GM19099 (cell line): ENCODE data around the gene ADAMTS5.

Experiments used
- POLR2A ChIP-seq: IDR thresholded peaks from 3 replicates; pipeline ENCODE4 v1.6.1; 2011; ENCODE audit warnings: low read depth; ENCODE audit not compliant: insufficient read length; ENCODE audit errors: extremely low read depth

The ADAMTS5 gene

DNA sequence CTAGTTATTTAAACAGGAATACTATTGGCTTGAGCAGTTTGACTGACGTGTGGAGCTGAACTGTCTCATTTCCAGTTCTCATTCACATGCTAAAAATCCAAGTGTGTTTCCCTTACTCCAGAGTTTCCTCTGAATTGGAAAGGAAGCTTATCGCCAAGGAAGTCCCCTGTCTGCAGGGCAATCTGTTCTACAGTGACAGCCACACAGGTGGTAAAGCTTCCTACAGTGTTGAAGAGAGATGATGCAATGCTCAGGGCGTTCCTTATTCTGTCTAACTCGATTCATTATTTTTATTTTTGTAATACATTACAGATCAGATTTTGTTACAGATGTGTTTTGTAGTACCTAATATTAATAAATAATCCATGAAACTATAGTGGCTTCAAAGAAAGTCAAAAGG, 41.3 kb downstream of the ADAMTS5 start:
- TF ChIP-seq POLR2A = no peak

DNA sequence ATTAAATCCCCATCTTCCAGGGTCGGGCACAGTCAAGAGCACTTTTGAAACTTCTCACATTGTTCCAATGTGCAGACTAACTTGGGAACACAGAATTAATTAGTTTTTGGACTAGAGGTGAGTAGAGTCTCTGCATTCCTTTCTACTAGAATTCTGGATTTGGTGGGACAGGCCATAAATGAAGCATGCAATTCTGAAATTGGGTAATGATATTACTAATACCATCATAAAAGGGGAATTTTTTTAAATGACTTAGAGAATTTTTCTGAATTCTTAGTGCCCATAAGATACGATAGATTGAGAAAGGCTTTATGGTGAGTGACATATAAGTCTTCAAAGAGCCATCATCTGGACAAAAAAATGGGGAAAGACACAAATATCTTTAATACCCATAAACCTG, 41.8 kb downstream of the ADAMTS5 start:
- no peak for TF ChIP-seq POLR2A

DNA sequence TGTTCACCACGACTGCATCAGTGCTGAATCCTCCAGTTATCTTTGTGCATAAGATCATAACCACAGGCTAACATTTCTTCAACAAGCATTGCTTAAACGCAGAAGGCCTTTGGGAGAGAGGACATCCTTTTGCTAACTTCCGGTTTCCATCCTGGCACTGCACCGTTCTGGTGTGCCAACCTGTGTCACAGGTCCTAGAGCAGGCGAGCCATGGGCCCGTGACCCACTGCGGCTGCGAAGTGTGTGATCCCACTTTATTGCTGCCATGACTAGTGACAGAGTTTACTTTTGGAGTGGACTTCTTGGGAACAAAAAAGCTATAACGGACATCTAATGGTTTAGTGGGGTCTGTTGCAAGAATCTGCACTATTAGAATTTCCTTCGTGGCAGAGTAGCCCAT, 42.9 kb downstream of the ADAMTS5 start:
- no peak for TF ChIP-seq POLR2A

DNA sequence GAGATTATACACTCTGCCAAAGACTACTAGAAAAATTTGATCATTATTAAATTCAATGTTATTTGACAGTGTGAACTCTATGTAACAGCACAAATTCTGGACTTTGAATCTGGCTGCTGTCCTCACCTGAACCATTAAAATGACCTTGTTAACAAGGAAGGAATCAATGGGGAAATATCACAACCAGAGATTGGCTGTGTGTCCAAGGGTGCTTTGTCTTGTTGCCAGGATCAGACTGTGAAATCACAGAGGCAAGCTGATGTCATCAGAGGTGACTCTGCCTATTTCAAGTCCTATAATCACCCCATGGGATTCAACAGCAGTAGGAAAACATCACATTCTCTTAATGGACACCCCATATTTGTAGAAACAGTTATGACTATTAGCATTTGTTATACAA, 46.8 kb downstream of the ADAMTS5 start:
- no peak for TF ChIP-seq POLR2A

DNA sequence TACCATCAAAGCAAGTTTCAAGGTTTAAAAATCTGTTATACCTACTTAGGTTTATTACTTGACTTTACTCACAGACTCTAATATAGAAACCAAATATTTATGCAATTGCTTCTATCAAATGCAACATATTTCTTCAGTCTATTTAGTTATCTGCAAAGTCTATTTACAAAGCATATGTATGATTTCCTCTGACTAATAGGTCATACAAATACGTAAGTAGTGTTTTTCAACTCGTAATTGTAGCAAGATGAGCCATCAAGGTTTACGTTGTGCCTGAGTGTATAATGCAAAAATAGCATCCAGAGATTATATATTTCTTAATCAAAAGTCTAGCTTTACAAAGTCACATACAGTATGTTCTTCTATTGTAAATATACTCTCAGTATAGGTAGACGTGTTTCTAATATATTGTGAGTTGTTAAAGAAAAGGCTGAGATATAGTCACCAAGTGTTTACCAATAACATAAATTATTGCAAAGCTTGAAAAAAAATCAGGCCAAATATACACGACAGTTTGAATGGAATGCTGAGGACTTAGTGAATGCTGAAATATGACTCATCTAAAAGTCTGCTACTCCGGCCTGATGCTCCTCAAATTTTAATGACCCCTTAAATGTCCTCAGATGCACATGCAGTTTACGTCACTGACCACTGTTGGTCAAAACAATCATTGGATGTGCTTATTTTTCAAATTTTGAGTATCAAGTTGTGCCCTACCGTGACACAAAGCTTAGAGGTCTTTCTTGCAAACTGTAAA, 48.4 kb downstream of the ADAMTS5 start:
- TF ChIP-seq POLR2A = no peak

DNA sequence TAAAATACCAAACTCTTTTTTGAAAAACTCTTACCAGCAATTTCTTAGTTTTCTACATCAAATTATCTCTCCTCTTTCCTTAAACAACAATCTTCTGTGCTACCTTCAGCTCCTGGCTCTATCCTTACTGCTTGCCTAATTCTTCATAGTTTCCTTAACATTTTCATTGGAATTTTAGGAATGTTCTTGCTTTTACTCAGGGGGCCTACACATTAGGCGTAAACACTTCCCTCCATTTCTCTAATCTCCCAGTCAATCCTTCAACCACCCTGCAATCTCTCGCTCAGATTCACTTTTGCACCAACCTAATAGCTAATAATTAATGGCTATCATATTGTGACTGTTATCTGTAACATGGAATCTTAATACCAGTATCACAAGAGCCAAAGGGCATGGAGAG, 50.1 kb downstream of the ADAMTS5 start:
- no peak for TF ChIP-seq POLR2A

GRCh38 chr21:26914557-26914956, 52.3 kb downstream of the ADAMTS5 start:
- TF ChIP-seq POLR2A = no peak

DNA sequence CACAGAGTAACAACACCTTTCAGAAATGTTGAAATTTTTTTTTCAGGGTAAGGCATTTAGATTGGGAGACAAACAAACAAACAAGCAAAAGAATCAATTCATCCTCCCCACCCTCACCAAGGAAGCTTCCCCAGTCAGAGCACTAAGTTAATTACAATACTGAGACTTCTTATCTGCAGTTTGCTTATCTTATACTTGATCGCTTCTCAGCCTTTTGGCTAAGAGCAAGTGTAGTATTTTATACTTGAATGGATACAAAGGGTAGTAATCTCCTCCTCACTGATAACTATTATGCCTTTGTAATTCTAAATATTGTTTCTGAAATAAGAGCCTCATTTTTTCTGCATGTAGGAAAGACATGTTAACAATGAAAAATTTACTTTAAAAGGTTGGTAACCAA, 54.4 kb downstream of the ADAMTS5 start:
- no peak for TF ChIP-seq POLR2A

- TF ChIP-seq POLR2A = no peak
Observed at GRCh38 chr21:26909972-26910371, 56.9 kb downstream of the ADAMTS5 start.

DNA sequence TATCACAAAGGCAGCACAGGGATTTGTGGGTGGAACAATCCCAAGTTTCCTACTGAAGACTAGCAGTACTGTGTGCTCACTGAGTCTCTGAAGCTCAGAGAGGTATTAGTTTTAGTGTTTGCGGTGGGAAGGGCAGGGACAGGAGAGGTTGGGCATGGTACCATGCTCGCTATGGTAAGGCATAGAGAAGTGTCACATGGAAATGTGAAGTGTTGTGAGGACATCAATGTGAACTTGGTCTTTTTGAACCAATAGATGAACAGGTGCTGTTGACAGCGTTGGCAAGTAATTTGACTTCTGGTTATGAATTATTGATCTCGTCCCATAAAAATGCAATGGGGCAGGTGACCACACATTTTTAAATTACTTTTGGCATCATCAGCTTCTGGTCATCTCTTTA, 65.9 kb downstream of the ADAMTS5 start:
- TF ChIP-seq POLR2A = no peak

DNA sequence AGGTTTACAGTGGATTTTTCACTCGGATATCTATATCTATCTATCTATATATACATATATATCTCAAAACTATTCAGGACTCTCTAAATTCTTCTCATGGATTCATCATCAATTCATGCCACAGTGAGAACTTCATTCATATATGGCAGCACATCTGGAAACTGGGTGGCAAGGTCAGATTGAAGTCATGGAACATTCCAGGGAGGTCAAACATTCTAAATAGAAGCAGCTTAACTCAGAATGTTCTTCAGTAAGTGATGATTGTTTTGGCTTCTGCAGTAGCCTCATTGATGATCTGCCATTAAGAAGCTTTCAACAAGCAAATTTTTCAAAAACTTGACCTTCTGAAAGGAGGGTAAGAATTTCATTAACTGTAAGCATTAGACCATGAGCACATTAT, 74.7 kb downstream of the ADAMTS5 start:
- TF ChIP-seq POLR2A = no peak

DNA sequence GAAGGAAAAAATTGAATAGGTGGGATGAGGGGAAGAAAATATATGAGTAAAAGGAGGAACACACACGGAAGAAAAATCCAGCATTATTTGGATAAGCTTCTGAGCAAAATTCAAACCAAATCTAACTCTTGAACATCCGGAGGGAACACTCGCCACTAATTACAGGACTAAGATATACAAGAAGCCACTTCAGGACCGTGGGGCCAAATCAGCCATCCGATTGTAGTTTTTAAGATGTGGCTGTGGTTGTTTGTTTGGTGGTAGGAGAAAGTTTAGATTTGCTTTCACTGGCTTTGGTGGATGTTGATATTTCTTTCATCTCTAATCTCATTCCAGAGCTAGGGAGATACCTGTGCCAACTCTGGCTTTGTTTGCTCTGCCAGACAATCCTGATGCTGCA, 78.0 kb downstream of the ADAMTS5 start:
- TF ChIP-seq POLR2A = no peak

GRCh38 chr21:26888256-26888655, 78.6 kb downstream of the ADAMTS5 start:
- TF ChIP-seq POLR2A = no peak

DNA sequence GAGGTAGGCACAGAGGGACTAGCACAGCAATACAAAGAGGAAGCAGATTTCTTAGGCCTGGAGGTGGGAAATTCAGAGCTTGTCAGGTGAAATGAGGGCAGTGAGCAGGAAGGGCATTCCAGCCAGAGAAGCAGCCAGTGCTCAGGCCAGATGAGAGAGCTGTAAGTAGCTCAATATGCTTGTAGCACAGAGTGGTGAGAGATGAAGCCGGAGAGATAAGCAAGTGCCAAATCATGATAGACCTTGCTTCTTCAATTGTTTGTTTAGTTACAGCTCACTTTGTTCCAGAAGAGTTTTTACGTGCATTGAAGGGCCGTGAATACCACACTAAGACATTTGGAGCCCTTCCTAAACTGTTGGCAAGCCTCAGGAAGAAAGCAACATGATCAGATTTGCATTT, 79.6 kb downstream of the ADAMTS5 start:
- no peak for TF ChIP-seq POLR2A

DNA sequence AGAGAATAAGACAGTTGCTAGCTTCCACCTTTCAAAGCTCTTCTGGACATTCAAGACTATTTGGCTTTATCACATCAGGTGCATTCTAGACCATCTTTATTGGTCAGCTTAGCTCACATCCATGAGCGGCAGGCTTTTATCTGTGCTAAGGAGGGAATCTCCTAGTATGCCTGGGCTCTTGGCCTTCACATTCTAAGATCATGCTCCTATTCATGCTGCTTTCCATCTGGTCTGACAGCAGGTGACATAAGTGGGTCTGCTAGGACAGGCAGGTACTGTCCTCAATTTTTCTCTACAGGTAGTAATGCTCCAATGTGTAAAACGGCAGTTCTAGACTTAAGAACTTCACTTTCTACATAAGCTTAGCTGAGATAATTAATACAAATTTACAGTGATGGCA, 82.5 kb downstream of the ADAMTS5 start:
- no peak for TF ChIP-seq POLR2A

DNA sequence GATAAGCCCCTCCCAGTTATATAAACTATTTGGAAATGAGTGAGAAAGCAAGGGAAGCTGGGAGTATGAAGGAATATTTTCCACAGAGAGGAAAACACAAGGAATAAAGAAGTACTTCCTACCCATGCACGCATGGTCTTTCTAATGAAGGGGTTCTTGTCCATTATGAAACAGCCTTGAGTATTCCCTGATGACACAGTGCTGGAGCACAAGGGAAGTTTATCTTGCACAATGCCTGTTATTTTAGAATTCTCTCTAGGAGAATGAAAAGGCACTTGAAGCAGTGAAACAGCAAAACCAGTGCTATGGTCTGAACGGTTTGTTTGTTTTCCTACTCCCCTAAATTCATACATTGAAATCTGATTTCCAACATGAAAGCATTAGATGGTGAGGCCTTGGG, 83.1 kb downstream of the ADAMTS5 start:
- no peak for TF ChIP-seq POLR2A
